Kidney epithelial cell (primary cell): Measurements from ENCODE around the gene MRPS6. TPM values are rescaled to one million over a fixed set of nuclear protein-coding genes. Genes with fewer than 3 reads are reported as not detected.

Experiments used
- DNase-seq: peaks from one replicate; pipeline ENCODE4 v3.0.0-alpha.2; 2010; ENCODE audit warnings: low read depth
- H3K27me3 ChIP-seq: 2 replicates; pipeline ENCODE4 v1.6.0; 2011; ENCODE audit warnings: low read length; ENCODE audit not compliant: control insufficient read depth, insufficient read depth
- H3K36me3 ChIP-seq: 2 replicates; pipeline ENCODE4 v1.5.1; 2011; ENCODE audit warnings: low read length; ENCODE audit not compliant: control insufficient read depth, insufficient read depth
- H3K4me3 ChIP-seq: 2 replicates; pipeline ENCODE4 v1.5.1; 2011; ENCODE audit warnings: low read depth, mild to moderate bottlenecking, control low read depth, low read length
- CTCF ChIP-seq: IDR thresholded peaks from 2 replicates; pipeline ENCODE4 v1.5.1; 2011; ENCODE audit warnings: mild to moderate bottlenecking, moderate library complexity, low read length, control low read depth, inconsistent platforms; ENCODE audit not compliant: insufficient read depth, poor library complexity, severe bottlenecking
- total RNA-seq: library from RNA; depleted of rRNA; stranded (reverse); fragments of >200 nt; gene quantifications from 2 replicates; pipeline ENCODE4 v1.2.3, GENCODE V29; 2015

Gene MRPS6
- total RNA-seq, 1 donor from 2014 or later: 32.8 TPM

DNA sequence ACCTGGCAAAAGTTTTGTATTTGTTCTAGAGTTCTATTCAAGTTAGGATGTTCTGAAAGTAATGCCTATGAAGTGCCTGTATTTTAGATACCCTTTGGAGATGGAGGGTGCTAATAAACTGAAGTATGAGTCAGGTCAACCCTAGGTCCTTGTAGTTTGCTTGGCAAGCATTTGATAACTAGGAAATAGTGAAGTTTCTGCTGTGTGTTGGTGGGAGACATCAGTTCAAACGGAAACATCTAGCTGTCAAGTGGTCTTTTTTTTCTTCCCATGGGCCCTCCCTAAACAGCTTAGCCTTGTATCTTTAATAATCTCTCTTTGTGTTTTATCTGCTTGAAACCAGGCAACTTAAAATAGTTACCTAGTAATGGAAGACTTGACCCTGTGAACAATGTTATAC, 4.5 kb downstream of the MRPS6 start:
- DNase-seq: no peak
- TF ChIP-seq CTCF: no peak
- no peaks in the 10 kb centered on the region for H3K27me3 ChIP-seq
- H3K36me3 ChIP-seq: no peaks in the 10 kb centered on the region
- H3K4me3 ChIP-seq: no peak overlapping the region

- no peak overlapping the region for H3K4me3 ChIP-seq
- no peak for DNase-seq
Measured at GRCh38 chr21:34078915-34079314, 5.5 kb downstream of the MRPS6 start.

DNA sequence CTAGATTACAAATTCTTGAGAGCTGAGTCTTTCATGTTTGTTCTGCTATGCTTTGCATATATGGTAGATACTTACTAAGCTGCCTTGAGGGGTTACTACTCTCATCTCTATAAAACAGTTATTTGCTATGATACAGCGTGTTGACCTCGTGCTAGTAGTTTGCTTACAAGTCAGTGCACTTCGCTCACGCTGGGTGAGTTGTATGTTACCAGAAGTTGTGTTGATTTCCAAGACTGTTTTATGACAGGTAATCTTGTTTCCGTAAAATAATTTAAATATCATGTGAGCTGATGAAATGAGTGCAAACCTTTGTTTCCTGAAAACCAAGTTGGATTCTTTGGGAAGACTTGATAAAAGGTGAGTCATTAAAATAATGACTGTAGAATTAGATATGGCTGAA, 7.3 kb downstream of the MRPS6 start:
- TF ChIP-seq CTCF: no peak
- no peak for DNase-seq
- Histone ChIP-seq H3K27me3 (no peaks in the 10 kb centered on the region), H3K4me3 (no peak overlapping the region), H3K36me3 (no peaks in the 10 kb centered on the region)

More at GRCh38 chr21:34078915-34079314, 5.5 kb downstream of the MRPS6 start:
- H3K27me3 ChIP-seq: no peaks in the 10 kb centered on the region
- no peaks in the 10 kb centered on the region for H3K36me3 ChIP-seq
- no peak for TF ChIP-seq CTCF

GRCh38 chr21:34082769-34083168, 9.4 kb downstream of the MRPS6 start:
- no peaks in the 10 kb centered on the region for H3K27me3 ChIP-seq
- TF ChIP-seq CTCF: no peak
- no peak for DNase-seq
- H3K36me3 ChIP-seq: no peaks in the 10 kb centered on the region
- no peak overlapping the region for H3K4me3 ChIP-seq

- H3K27me3 ChIP-seq: no peaks in the 10 kb centered on the region
- no peak for DNase-seq
- no peaks in the 10 kb centered on the region for H3K36me3 ChIP-seq
- no peak for TF ChIP-seq CTCF
- H3K4me3 ChIP-seq: no peak overlapping the region
Measured at GRCh38 chr21:34083357-34083756, 10.0 kb downstream of the MRPS6 start.

- no peak for TF ChIP-seq CTCF
- H3K27me3 ChIP-seq: no peaks in the 10 kb centered on the region
- DNase-seq: no peak
Measured at GRCh38 chr21:34085129-34085528, 11.8 kb downstream of the MRPS6 start.

More at GRCh38 chr21:34085129-34085528, 11.8 kb downstream of the MRPS6 start:
- Histone ChIP-seq H3K4me3 (no peak overlapping the region), H3K36me3 (no peaks in the 10 kb centered on the region)
